Endothelial cell of umbilical vein (primary cell): ENCODE results near the gene JAKMIP3. TPM values are rescaled to one million over a fixed set of nuclear protein-coding genes. Genes with fewer than 3 reads are reported as not detected.

Source experiments
- BruUV-seq: library from RNA; stranded (reverse); fragments of 400-500 nt; replicated peaks from 2 replicates; lab custom pipeline; 2021; lab: Mats Ljungman, UMichigan
- CTCF ChIA-PET: fragments of 300-600, 350-600 bp; sonication (Branson Sonifier 250); formaldehyde crosslinking; loops from one replicate; lab custom pipeline; 2021; ENCODE audit warnings: antibody characterized with exemption, inconsistent platforms; lab: Charles Lee
- POLR2A ChIA-PET: fragments of 300-600, 350-600 bp; sonication (Branson Sonifier 250); formaldehyde crosslinking; loops from one replicate; lab custom pipeline; 2021; ENCODE audit warnings: antibody characterized with exemption, inconsistent platforms; lab: Charles Lee
- DNase-seq: peaks from one replicate; pipeline ENCODE4 v3.0.0-alpha.2; 2011; ENCODE audit warnings: low read depth, low spot score
- FAIRE-seq: peaks from 2 replicates; lab custom pipeline; 2011; peaks lifted over from hg19 to GRCh38; lab: Jason Lieb, UNC
- H2AFZ ChIP-seq: 2 replicates; pipeline ENCODE4 v1.6.0; 2012; ENCODE audit warnings: low read depth, low read length, control low read depth, inconsistent platforms
- H3K27ac ChIP-seq: 2 replicates; pipeline ENCODE4 v1.5.1; 2011; ENCODE audit warnings: low read depth, mild to moderate bottlenecking, control low read depth, low read length, moderate library complexity; ENCODE audit not compliant: insufficient read depth
- H3K27me3 ChIP-seq, 2 experiments: 2 replicates each; pipeline versions ENCODE4 v1.6.0 to v1.6.1; 2011; ENCODE audit warnings: low read length in 2 of 2, mixed read lengths in 1 of 2; ENCODE audit not compliant: control insufficient read depth in 2 of 2, insufficient read depth in 2 of 2
- H3K36me3 ChIP-seq, 2 experiments: 2 replicates in 1 of 2; 3 replicates in 1 of 2; pipeline ENCODE4 v1.5.1; 2011; ENCODE audit warnings: low read length in 2 of 2, mild to moderate bottlenecking in 1 of 2, moderate library complexity in 1 of 2; ENCODE audit not compliant: control insufficient read depth in 2 of 2, insufficient read depth in 2 of 2; ENCODE audit errors: extremely low read depth in 1 of 2
- H3K4me1 ChIP-seq: 3 replicates; pipeline ENCODE4 v1.5.1; 2011; ENCODE audit warnings: mild to moderate bottlenecking, low read length; ENCODE audit not compliant: control insufficient read depth, insufficient read depth; ENCODE audit errors: extremely low read depth
- H3K4me2 ChIP-seq: 2 replicates; pipeline ENCODE4 v1.6.1; 2011; ENCODE audit warnings: low read length, control low read depth, mixed read lengths; ENCODE audit not compliant: insufficient read depth
- H3K4me3 ChIP-seq, 3 experiments: fragments of 200-600 bp in 1 of 3; sonication (generic), shearing (Covaris generic) in 1 of 3; replicated peaks in 1 of 3; 2 replicates each; pipeline ENCODE4 v1.5.1; 2011 to 2016; ENCODE audit warnings: control low read depth in 3 of 3, low read length in 3 of 3, mild to moderate bottlenecking in 2 of 3, inconsistent platforms in 1 of 3, low read depth in 1 of 3, moderate library complexity in 1 of 3; ENCODE audit not compliant: insufficient read depth in 1 of 3
- H3K79me2 ChIP-seq: 2 replicates; pipeline ENCODE4 v1.6.0; 2012; ENCODE audit warnings: low read length, inconsistent platforms; ENCODE audit not compliant: control insufficient read depth, insufficient read depth
- H3K9ac ChIP-seq: replicated peaks from 2 replicates; pipeline ENCODE3; 2011; ENCODE audit warnings: low read length, control low read depth; ENCODE audit not compliant: insufficient read depth; ENCODE audit errors: extremely low read depth
- H3K9me1 ChIP-seq: replicated peaks from 3 replicates; pipeline ENCODE4 v1.6.0; 2011; ENCODE audit warnings: mild to moderate bottlenecking, low read length; ENCODE audit not compliant: control insufficient read depth, insufficient read depth; ENCODE audit errors: extremely low read depth
- H3K9me3 ChIP-seq: replicated peaks from 2 replicates; pipeline ENCODE4 v1.5.1; 2012; ENCODE audit warnings: low read length, inconsistent platforms; ENCODE audit not compliant: control insufficient read depth, insufficient read depth
- H4K20me1 ChIP-seq: replicated peaks from 2 replicates; pipeline ENCODE3; 2011; ENCODE audit warnings: mild to moderate bottlenecking, low read length; ENCODE audit not compliant: control insufficient read depth, insufficient read depth; ENCODE audit errors: extremely low read depth
- EZH2 ChIP-seq: IDR thresholded peaks from 2 replicates; pipeline ENCODE4 v1.6.1; 2012; ENCODE audit warnings: borderline replicate concordance, low read depth, mild to moderate bottlenecking, moderate library complexity, low read length, inconsistent platforms; ENCODE audit not compliant: severe bottlenecking
- FOS ChIP-seq: IDR thresholded peaks from 2 replicates; pipeline ENCODE4 v1.6.1; 2011; ENCODE audit warnings: mild to moderate bottlenecking, low read length, moderate library complexity, borderline replicate concordance; ENCODE audit not compliant: insufficient read depth
- GATA2 ChIP-seq: IDR thresholded peaks from 2 replicates; pipeline ENCODE4 v1.7.0; 2011; ENCODE audit warnings: low read depth, mild to moderate bottlenecking, moderate library complexity, mixed read lengths, low read length; ENCODE audit not compliant: insufficient read length, insufficient read depth
- JUN ChIP-seq: IDR thresholded peaks from 2 replicates; pipeline ENCODE4 v1.6.1; 2011; ENCODE audit warnings: borderline replicate concordance, low read depth; ENCODE audit not compliant: insufficient read length, insufficient read depth
- MYC ChIP-seq: IDR thresholded peaks from one replicate; pipeline ENCODE4 v1.6.1; 2011; ENCODE audit warnings: mild to moderate bottlenecking, low read depth, low read length
- POLR2A ChIP-seq: IDR thresholded peaks from 2 replicates; pipeline ENCODE4 v1.6.1; 2012; ENCODE audit warnings: low read depth, mild to moderate bottlenecking, control low read depth, low read length
- POLR2AphosphoS5 ChIP-seq: IDR thresholded peaks from 2 replicates; pipeline ENCODE4 v1.6.1; 2012; ENCODE audit warnings: low read depth, mild to moderate bottlenecking, control low read depth, low read length, moderate library complexity; ENCODE audit not compliant: insufficient read depth
- dilution Hi-C: fragments of 300-500 bp; cut with MboI; formaldehyde crosslinking; loops from one replicate; pipeline ENCODE4 v1.15.0; 2019; ENCODE audit warnings: low sequenced_read_pairs; ENCODE audit not compliant: extremely low pct_ligation_motif_present
- intact Hi-C: fragments of 100-400 bp; cut with micrococcal nuclease; formaldehyde crosslinking; loops from one replicate; pipeline ENCODE4 v1.10.0; 2022
- polyA plus RNA-seq, 4 experiments: library from polyadenylated mRNA; depleted of rRNA in 3 of 4; stranded (reverse) in 3 of 4; unstranded in 1 of 4; fragments of >200 nt; gene quantifications; 2 replicates each; pipeline versions ENCODE4 v1.2.1 to v1.2.3, GENCODE V29; 2011 to 2012; ENCODE audit warnings: missing spikeins in 1 of 4
- total RNA-seq: library from RNA; stranded (reverse); gene quantifications from 2 replicates; pipeline ENCODE4 v1.2.3, GENCODE V29; 2021
- TF ChIP-seq, protein P1 (sequence below): IDR thresholded peaks from 2 replicates; pipeline ENCODE4 v1.6.1; 2011; ENCODE audit not compliant: insufficient read depth, insufficient read length
- TF ChIP-seq, protein P2 (sequence below), 2 donors: IDR thresholded peaks; 1 replicate in 1 of 2; 2 replicates in 1 of 2; pipeline ENCODE4 v1.5.1; 2011; ENCODE audit warnings: low read length in 2 of 2, mild to moderate bottlenecking in 2 of 2, moderate library complexity in 2 of 2, control low read depth in 1 of 2, inconsistent platforms in 1 of 2, low read depth in 1 of 2; ENCODE audit not compliant: insufficient read depth in 1 of 2; ENCODE audit errors: extremely low read depth in 1 of 2

The JAKMIP3 gene
- total and polyA plus RNA-seq, 2 donors (not counting 3 experiments of a cell fraction or from before 2014, with no cell fraction given) = 0.01 TPM; not detected in 1

DNA sequence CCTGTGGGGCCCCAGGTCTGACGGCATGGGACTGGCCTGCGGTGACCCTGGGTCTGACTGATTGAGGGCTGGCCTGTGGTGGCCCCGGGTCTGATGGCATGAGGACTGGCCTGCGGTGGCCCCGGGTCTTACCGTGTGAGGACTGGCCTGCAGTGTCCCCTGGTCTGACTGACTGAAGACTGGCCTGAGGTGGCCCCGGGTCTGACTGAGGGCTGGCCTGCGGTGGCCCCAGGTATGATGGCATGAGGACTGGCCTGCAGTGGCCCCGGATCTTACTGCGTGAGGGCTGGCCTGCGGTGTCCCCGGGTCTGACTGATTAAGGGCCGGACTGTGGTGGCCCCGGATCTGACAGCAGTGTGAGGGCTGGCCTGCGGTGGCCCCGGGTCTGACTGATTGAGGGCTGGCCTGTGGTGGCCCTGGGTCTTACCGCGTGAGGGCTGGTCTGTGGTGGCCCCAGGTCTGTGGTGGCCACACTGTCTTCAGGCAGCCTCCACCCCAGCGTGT is 10.9 kb downstream of the JAKMIP3 start:
- H3K4me2 ChIP-seq = no peak overlapping the region
- intact Hi-C loops = no loop called here
- no peak for FAIRE-seq
- H3K27ac ChIP-seq = no peak overlapping the region
- H4K20me1 ChIP-seq = no peaks in the 10 kb centered on the region
- no peaks in the 10 kb centered on the region for H3K27me3 ChIP-seq
- no TSS peak for BruUV-seq
- no peaks in the 10 kb centered on the region for H3K9me3 ChIP-seq
- no peak for TF ChIP-seq MYC
- TF ChIP-seq, protein P1, sequence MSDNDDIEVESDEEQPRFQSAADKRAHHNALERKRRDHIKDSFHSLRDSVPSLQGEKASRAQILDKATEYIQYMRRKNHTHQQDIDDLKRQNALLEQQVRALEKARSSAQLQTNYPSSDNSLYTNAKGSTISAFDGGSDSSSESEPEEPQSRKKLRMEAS = no peak
- TF ChIP-seq EZH2 = no peak
- no peak for TF ChIP-seq FOS
- TF ChIP-seq JUN = no peak
- TF ChIP-seq, protein P2, sequence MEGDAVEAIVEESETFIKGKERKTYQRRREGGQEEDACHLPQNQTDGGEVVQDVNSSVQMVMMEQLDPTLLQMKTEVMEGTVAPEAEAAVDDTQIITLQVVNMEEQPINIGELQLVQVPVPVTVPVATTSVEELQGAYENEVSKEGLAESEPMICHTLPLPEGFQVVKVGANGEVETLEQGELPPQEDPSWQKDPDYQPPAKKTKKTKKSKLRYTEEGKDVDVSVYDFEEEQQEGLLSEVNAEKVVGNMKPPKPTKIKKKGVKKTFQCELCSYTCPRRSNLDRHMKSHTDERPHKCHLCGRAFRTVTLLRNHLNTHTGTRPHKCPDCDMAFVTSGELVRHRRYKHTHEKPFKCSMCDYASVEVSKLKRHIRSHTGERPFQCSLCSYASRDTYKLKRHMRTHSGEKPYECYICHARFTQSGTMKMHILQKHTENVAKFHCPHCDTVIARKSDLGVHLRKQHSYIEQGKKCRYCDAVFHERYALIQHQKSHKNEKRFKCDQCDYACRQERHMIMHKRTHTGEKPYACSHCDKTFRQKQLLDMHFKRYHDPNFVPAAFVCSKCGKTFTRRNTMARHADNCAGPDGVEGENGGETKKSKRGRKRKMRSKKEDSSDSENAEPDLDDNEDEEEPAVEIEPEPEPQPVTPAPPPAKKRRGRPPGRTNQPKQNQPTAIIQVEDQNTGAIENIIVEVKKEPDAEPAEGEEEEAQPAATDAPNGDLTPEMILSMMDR (IDR thresholded peaks at IDR 0.05; ENCODE audit: extremely low read depth in 1 of 2, insufficient read depth in 1 of 2, low read depth in 1 of 2, low read length in 2 of 2) = no peak
- TF ChIP-seq POLR2A = no peak
- no peak for TF ChIP-seq GATA2
- no peak for TF ChIP-seq POLR2AphosphoS5
- no peak for DNase-seq
- ChIA-PET CTCF (no interaction called here), POLR2A (no interaction called here)
- no peaks in the 10 kb centered on the region for H3K36me3 ChIP-seq
- H2AFZ ChIP-seq = no peak overlapping the region
- H3K9me1 ChIP-seq = no peaks in the 10 kb centered on the region
- no peak overlapping the region for H3K9ac ChIP-seq
- dilution Hi-C loops = no loop called here
- no peak overlapping the region for H3K4me3 ChIP-seq
- no peaks in the 10 kb centered on the region for H3K4me1 ChIP-seq
- no peaks in the 10 kb centered on the region for H3K79me2 ChIP-seq
